ENCODE data around the gene CSMD2.

The CSMD2 gene

GRCh38 chr1:33656467-33657005 is 508.5 kb downstream of the CSMD2 start:
- in situ Hi-C loops (cut with HindIII; ENCODE audit: low sequenced_read_pairs): no loop called here
- no peak for DNase-seq (ENCODE audit: low read depth, low spot score)
- H3K4me3 ChIP-seq (ENCODE audit: low read depth, low read length): no peak overlapping the region
- TF ChIP-seq CTCF (IDR thresholded peaks at IDR 0.05; ENCODE audit: low read depth, low read length): no peak

GRCh38 chr1:33655496-33655895 is 509.5 kb downstream of the CSMD2 start:
- in situ Hi-C loops (cut with HindIII; ENCODE audit: low sequenced_read_pairs): no loop called here
- no peak for TF ChIP-seq CTCF (IDR thresholded peaks at IDR 0.05; ENCODE audit: low read depth, low read length)
- H3K4me3 ChIP-seq (ENCODE audit: low read depth, low read length): no peak overlapping the region
- no peak for DNase-seq (ENCODE audit: low read depth, low spot score)

GRCh38 chr1:33654267-33654834 is 510.7 kb downstream of the CSMD2 start:
- H3K4me3 ChIP-seq (ENCODE audit: low read depth, low read length): no peak overlapping the region
- peak; percentile 45 for DNase-seq (ENCODE audit: low read depth, low spot score)
- TF ChIP-seq CTCF (IDR thresholded peaks at IDR 0.05; ENCODE audit: low read depth, low read length): peak; percentile 68
- in situ Hi-C loops (cut with HindIII; ENCODE audit: low sequenced_read_pairs): no loop called here

DNA sequence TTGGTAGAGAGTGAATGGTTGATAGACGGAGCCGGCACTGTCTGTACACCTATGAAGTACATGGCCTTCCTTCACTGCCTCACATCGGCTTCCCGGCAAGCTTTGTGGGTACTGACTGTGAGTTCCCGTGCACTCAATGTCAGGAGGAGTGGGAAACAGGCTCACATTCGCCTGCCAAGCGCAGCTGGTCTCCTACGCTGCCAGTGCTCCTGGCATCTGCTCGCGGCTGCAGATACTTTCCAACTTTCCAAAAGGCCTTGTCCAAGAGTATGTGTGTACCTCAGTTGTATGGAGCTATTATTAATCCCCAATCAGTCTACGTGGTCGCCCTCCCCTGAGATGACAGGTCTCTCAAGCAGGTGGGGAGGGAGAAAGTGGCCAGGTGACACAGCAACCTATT is 511.8 kb downstream of the CSMD2 start:
- H3K4me3 ChIP-seq (ENCODE audit: low read depth, low read length): no peak overlapping the region
- no peak for TF ChIP-seq CTCF (IDR thresholded peaks at IDR 0.05; ENCODE audit: low read depth, low read length)
- in situ Hi-C loops (cut with HindIII; ENCODE audit: low sequenced_read_pairs): no loop called here
- DNase-seq (ENCODE audit: low read depth, low spot score): no peak

- DNase-seq (ENCODE audit: low read depth, low spot score): no peak
- TF ChIP-seq CTCF (IDR thresholded peaks at IDR 0.05; ENCODE audit: low read depth, low read length): no peak
- H3K4me3 ChIP-seq (ENCODE audit: low read depth, low read length): no peak overlapping the region
- in situ Hi-C loops (cut with HindIII; ENCODE audit: low sequenced_read_pairs): no loop called here
These were observed 514.3 kb downstream of the CSMD2 start for GRCh38 chr1:33650708-33651107.

- in situ Hi-C loops (cut with HindIII; ENCODE audit: low sequenced_read_pairs): no loop called here
- no peak for DNase-seq (ENCODE audit: low read depth, low spot score)
- no peak for TF ChIP-seq CTCF (IDR thresholded peaks at IDR 0.05; ENCODE audit: low read depth, low read length)
- no peak overlapping the region for H3K4me3 ChIP-seq (ENCODE audit: low read depth, low read length)
These were observed 515.3 kb downstream of the CSMD2 start for GRCh38 chr1:33649759-33650158.

Data from astrocyte of the spinal cord (primary cell).